WTC11 (cell line): ENCODE measurements around the gene HAPLN1. TPM values are rescaled to one million over a fixed set of nuclear protein-coding genes. Genes with fewer than 3 reads are reported as not detected.

ENCODE experiments used
- ATAC-seq: fragments of 200-7000 bp; cut with Tn5 transposase; 2 replicates; pipeline ENCODE4 v1.10.0; 2021; ENCODE audit warnings: mild to moderate bottlenecking, moderate library complexity
- CTCF ChIA-PET: fragments of 300-600 bp; sonication (Branson Sonifier 250); formaldehyde crosslinking; loops from one replicate; lab custom pipeline; 2021; ENCODE audit warnings: antibody characterized with exemption; lab: Charles Lee
- POLR2A ChIA-PET: fragments of 350-600 bp; sonication (Branson Sonifier 250); formaldehyde crosslinking; loops from one replicate; lab custom pipeline; 2021; ENCODE audit warnings: antibody characterized with exemption; lab: Charles Lee
- DNase-seq: peaks from one replicate; pipeline ENCODE4 v3.0.0; 2021; ENCODE audit warnings: low spot score
- H3K27ac Mint-ChIP-seq: 2 replicates; pipeline ENCODE4 v1.8.0; 2021; ENCODE audit warnings: mixed read lengths
- H3K27me3 Mint-ChIP-seq: 2 replicates; pipeline ENCODE4 v1.8.0; 2021; ENCODE audit warnings: low read depth, mild to moderate bottlenecking, moderate library complexity, mixed read lengths
- H3K36me3 Mint-ChIP-seq: 2 replicates; pipeline ENCODE4 v1.8.0; 2021; ENCODE audit warnings: mixed read lengths
- H3K4me1 Mint-ChIP-seq: 2 replicates; pipeline ENCODE4 v1.8.0; 2022; ENCODE audit warnings: mixed read lengths
- H3K4me3 Mint-ChIP-seq: 2 replicates; pipeline ENCODE4 v1.8.0; 2021; ENCODE audit warnings: mild to moderate bottlenecking, moderate library complexity, mixed read lengths
- H3K9me3 Mint-ChIP-seq: 2 replicates; pipeline ENCODE4 v1.8.0; 2021; ENCODE audit warnings: mixed read lengths
- AR ChIP-seq: fragments of 250-450 bp; sonication (Bioruptor Pico); IDR thresholded peaks from 2 replicates; pipeline ENCODE4 v1.9.0; 2021; ENCODE audit warnings: mild to moderate bottlenecking
- ATF1 ChIP-seq: sonication (generic); formaldehyde crosslinking; IDR thresholded peaks from 2 replicates; pipeline ENCODE4 v1.8.1; 2023; ENCODE audit warnings: mild to moderate bottlenecking, moderate library complexity, missing genetic modification reagents
- CREM ChIP-seq: sonication (generic); formaldehyde crosslinking; IDR thresholded peaks from 2 replicates; pipeline ENCODE4 v1.8.1; 2022; ENCODE audit warnings: mild to moderate bottlenecking, missing genetic modification reagents, moderate library complexity
- E2F1 ChIP-seq: sonication (generic); formaldehyde crosslinking; IDR thresholded peaks from 2 replicates; pipeline ENCODE4 v1.8.0; 2022; ENCODE audit warnings: mild to moderate bottlenecking, missing genetic modification reagents
- GRHL2 ChIP-seq: fragments of 250-450 bp; sonication (Bioruptor Pico); IDR thresholded peaks from 2 replicates; pipeline ENCODE4 v1.8.0; 2022; ENCODE audit warnings: mild to moderate bottlenecking, moderate library complexity; ENCODE audit not compliant: insufficient replicate concordance, severe bottlenecking
- GTF2I ChIP-seq: fragments of 250-450 bp; sonication (Bioruptor Pico); conservative IDR thresholded peaks from 2 replicates; pipeline ENCODE4 v1.4.0; 2021; ENCODE audit warnings: mild to moderate bottlenecking
- IRF2 ChIP-seq: sonication (generic); formaldehyde crosslinking; IDR thresholded peaks from 2 replicates; pipeline ENCODE4 v1.8.0; 2022; ENCODE audit warnings: low read depth, missing genetic modification reagents, borderline replicate concordance
- PRRX2 ChIP-seq: fragments of 250-450 bp; sonication (Bioruptor Pico); IDR thresholded peaks from 2 replicates; pipeline ENCODE4 v1.8.0; 2021; ENCODE audit warnings: mild to moderate bottlenecking
- RELA ChIP-seq: sonication (generic); formaldehyde crosslinking; IDR thresholded peaks from 2 replicates; pipeline ENCODE4 v1.8.1; 2022; ENCODE audit warnings: missing genetic modification reagents, mild to moderate bottlenecking, borderline replicate concordance
- SOX15 ChIP-seq: fragments of 250-450 bp; sonication (Bioruptor Pico); IDR thresholded peaks from 2 replicates; pipeline ENCODE4 v1.9.0; 2021; ENCODE audit warnings: mild to moderate bottlenecking
- STAT6 ChIP-seq: sonication (generic); formaldehyde crosslinking; conservative IDR thresholded peaks from 2 replicates; pipeline ENCODE4 v1.8.1; 2023; ENCODE audit warnings: mild to moderate bottlenecking, low read depth, missing genetic modification reagents, moderate library complexity
- ZNF232 ChIP-seq: sonication (generic); formaldehyde crosslinking; IDR thresholded peaks from 2 replicates; pipeline ENCODE4 v1.8.0; 2022; ENCODE audit warnings: mild to moderate bottlenecking, missing genetic modification reagents
- ZNF317 ChIP-seq: sonication (generic); formaldehyde crosslinking; IDR thresholded peaks from 2 replicates; pipeline ENCODE4 v1.8.1; 2023; ENCODE audit warnings: low read depth, mild to moderate bottlenecking, moderate library complexity, missing genetic modification reagents, borderline replicate concordance
- ZNF512 ChIP-seq: sonication (generic); formaldehyde crosslinking; IDR thresholded peaks from 2 replicates; pipeline ENCODE4 v1.8.1; 2022; ENCODE audit warnings: missing genetic modification reagents, borderline replicate concordance
- ZNF671 ChIP-seq: fragments of 250-450 bp; sonication (Bioruptor Pico); IDR thresholded peaks from 2 replicates; pipeline ENCODE4 v1.8.0; 2021; ENCODE audit warnings: mild to moderate bottlenecking
- total RNA-seq: library from RNA; stranded (reverse); gene quantifications from 3 replicates; pipeline ENCODE4 v1.2.3, GENCODE V29; 2021
- TF ChIP-seq, protein P1 (sequence below): sonication (generic); formaldehyde crosslinking; IDR thresholded peaks from 2 replicates; pipeline ENCODE4 v1.8.1; 2023; ENCODE audit warnings: mild to moderate bottlenecking, missing genetic modification reagents
- TF ChIP-seq, protein P2 (sequence below): sonication (generic); formaldehyde crosslinking; conservative IDR thresholded peaks from 2 replicates; pipeline ENCODE4 v1.8.1; 2022; ENCODE audit warnings: mild to moderate bottlenecking, missing genetic modification reagents

The HAPLN1 gene
- total RNA-seq, 1 experiment from 2014 or later = 9.4 TPM

DNA sequence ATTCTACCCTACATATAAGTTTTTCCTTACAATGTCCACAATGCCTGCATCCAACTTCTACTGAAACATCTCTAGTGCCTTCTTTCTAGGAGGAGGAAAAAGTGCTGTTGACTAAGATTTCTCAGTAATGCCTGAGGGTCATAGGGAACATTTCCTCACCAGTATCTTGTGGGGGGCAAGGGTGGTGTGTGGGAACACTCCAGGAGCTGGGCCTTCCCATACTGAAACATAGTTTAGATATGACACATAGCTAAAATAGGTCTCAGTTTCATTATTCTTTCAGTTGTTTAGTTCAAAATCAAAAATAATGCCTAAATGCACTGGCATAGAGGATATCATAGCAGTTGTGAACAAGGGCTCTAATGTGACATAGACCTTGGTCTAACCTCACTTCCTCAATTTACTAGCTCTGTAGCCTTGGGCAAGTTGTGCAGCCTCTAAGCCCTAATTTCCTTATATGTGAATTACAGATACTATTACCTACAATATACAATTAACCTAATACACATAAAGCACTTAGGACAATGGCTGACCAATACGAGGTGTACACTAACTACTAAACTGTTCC lies 66.1 kb downstream of the HAPLN1 start (continued):
- TF ChIP-seq, protein P1, sequence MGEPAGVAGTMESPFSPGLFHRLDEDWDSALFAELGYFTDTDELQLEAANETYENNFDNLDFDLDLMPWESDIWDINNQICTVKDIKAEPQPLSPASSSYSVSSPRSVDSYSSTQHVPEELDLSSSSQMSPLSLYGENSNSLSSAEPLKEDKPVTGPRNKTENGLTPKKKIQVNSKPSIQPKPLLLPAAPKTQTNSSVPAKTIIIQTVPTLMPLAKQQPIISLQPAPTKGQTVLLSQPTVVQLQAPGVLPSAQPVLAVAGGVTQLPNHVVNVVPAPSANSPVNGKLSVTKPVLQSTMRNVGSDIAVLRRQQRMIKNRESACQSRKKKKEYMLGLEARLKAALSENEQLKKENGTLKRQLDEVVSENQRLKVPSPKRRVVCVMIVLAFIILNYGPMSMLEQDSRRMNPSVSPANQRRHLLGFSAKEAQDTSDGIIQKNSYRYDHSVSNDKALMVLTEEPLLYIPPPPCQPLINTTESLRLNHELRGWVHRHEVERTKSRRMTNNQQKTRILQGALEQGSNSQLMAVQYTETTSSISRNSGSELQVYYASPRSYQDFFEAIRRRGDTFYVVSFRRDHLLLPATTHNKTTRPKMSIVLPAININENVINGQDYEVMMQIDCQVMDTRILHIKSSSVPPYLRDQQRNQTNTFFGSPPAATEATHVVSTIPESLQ = no peak
- no peak for TF ChIP-seq E2F1 (CRISPR knock-in tag)
- TF ChIP-seq, all 79 proteins: peak for 0

DNA sequence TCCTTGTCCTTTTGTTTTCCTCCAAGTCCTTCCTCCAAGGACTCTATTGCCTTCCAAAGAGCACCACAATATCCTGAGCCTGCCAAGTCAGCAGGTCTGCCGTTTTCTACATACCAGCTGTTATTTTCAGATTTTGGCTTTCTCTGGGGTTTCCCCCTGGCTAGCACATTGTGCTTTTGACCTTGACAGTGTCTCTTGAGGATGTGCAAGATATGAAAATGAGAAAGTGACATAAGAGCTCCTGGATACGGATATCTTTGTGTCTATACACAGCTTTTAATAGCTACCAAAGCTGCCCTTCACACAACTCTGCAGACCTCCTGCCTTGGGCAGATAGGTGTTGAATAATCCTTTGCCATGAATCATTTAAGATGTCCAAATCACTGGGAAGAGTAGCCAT lies 67.0 kb downstream of the HAPLN1 start:
- ATAC-seq = no peak
- ChIA-PET CTCF (no interaction called here), POLR2A (no interaction called here)
- Mint-ChIP-seq H3K27ac (no peak overlapping the region), H3K36me3 (no peaks in the 10 kb centered on the region), H3K27me3 (no peaks in the 10 kb centered on the region), H3K9me3 (no peaks in the 10 kb centered on the region), H3K4me3 (no peak overlapping the region), H3K4me1 (peaks cover 18% of the 10 kb centered on the region)
- no peak for DNase-seq
- TF ChIP-seq GRHL2 (CRISPR knock-in tag) (no peak), GTF2I (no peak), ATF1 (CRISPR knock-in tag) (no peak), CREM (CRISPR knock-in tag) (no peak), SOX15 (CRISPR knock-in tag) (no peak)

GRCh38 chr5:83645936-83646335 lies 74.7 kb downstream of the HAPLN1 start:
- ChIA-PET CTCF (interaction anchor here (1.2 kb wide), 1 partner anchor 38 kb away, joined by 3 read pairs; no protein-coding TSS in a partner anchor), POLR2A (no interaction called here)
- DNase-seq = no peak
- H3K36me3 Mint-ChIP-seq = no peaks in the 10 kb centered on the region
- H3K27ac Mint-ChIP-seq = no peak overlapping the region
- no peak for ATAC-seq
- H3K4me3 Mint-ChIP-seq = no peak overlapping the region
- H3K9me3 Mint-ChIP-seq = no peaks in the 10 kb centered on the region
- peaks cover 15% of the 10 kb centered on the region for H3K4me1 Mint-ChIP-seq
- no peaks in the 10 kb centered on the region for H3K27me3 Mint-ChIP-seq
- TF ChIP-seq IRF2 (CRISPR knock-in tag) (no peak), ZNF317 (CRISPR knock-in tag) (no peak), AR (CRISPR knock-in tag) (no peak), PRRX2 (CRISPR knock-in tag) (no peak), RELA (no peak), STAT6 (CRISPR knock-in tag) (no peak), ZNF232 (CRISPR knock-in tag) (no peak), ZNF512 (CRISPR knock-in tag) (no peak), ZNF671 (CRISPR knock-in tag) (no peak)
- TF ChIP-seq, protein P2, sequence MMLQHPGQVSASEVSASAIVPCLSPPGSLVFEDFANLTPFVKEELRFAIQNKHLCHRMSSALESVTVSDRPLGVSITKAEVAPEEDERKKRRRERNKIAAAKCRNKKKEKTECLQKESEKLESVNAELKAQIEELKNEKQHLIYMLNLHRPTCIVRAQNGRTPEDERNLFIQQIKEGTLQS (CRISPR knock-in tag) = no peak
